Esophagus squamous epithelium (tissue), 4 donors: ENCODE data around the gene TNFRSF13B.

Experiments
- POLR2A ChIP-seq, 4 donors: fragments of 450-650 bp; IDR thresholded peaks; one replicate each; pipeline ENCODE4 v1.6.1; 2017; ENCODE audit warnings: antibody characterized with exemption in 4 of 4, mild to moderate bottlenecking in 4 of 4, moderate library complexity in 3 of 4
- TF ChIP-seq, protein P1 (sequence below), 6 experiments: fragments of 450-650 bp in 4 of 6; fragments of 200-600 bp in 2 of 6; sonication (generic) in 2 of 6; IDR thresholded peaks; one replicate each; pipeline ENCODE4 v1.5.1; 2016 to 2019; ENCODE audit warnings: antibody characterized with exemption in 6 of 6, mild to moderate bottlenecking in 4 of 6, moderate library complexity in 4 of 6

DNA sequence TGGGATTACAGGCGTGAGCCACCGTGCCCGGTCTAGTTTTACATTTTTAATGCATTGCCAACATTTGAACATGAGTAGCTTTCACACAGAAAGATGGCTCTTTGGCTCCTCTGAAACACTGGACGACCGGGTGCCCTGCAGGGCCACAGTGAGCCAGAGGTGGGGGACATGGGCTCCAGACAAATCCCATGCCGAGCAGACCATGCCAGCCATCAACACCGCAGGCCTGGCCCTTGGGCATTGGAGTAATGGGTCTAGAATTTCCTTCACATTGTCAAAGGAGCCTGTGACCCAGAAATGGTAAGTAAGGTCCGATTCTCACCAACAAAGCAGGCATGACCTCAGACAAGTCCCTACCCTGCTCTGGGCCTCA lies 48.9 kb upstream of the TNFRSF13B start:
- no peak for TF ChIP-seq POLR2A (IDR thresholded peaks at IDR 0.05)
- TF ChIP-seq, protein P1, sequence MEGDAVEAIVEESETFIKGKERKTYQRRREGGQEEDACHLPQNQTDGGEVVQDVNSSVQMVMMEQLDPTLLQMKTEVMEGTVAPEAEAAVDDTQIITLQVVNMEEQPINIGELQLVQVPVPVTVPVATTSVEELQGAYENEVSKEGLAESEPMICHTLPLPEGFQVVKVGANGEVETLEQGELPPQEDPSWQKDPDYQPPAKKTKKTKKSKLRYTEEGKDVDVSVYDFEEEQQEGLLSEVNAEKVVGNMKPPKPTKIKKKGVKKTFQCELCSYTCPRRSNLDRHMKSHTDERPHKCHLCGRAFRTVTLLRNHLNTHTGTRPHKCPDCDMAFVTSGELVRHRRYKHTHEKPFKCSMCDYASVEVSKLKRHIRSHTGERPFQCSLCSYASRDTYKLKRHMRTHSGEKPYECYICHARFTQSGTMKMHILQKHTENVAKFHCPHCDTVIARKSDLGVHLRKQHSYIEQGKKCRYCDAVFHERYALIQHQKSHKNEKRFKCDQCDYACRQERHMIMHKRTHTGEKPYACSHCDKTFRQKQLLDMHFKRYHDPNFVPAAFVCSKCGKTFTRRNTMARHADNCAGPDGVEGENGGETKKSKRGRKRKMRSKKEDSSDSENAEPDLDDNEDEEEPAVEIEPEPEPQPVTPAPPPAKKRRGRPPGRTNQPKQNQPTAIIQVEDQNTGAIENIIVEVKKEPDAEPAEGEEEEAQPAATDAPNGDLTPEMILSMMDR (IDR thresholded peaks at IDR 0.05): no peak
